GM19238 (cell line): ENCODE data around the gene SHISA4.

Experiments
- DNase-seq: peaks from one replicate; pipeline ENCODE4 v3.0.0; 2011; ENCODE audit warnings: low spot score; ENCODE audit not compliant: insufficient read length

The SHISA4 gene

DNA sequence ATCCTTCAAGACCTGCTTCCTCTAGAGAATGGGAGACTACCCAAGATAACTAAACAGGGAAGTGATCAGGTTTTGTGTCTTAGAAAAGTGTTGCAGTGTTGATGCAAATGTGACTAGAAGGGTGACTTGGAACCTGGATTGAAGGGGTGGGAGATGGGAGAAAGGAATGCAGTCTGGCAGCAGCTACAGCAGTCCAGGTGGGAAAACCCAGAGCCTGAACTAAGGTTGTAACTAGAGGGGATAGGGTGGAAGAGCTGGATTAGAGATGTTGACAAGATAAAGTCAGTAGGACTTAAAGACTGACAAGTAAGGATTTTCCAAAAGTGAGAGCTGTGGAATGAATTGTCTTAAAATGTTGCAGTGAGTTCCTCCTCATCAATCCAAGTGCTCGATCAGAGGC lies 7.1 kb upstream of the SHISA4 start:
- DNase-seq = no peak

GRCh38 chr1:201882665-201883132 lies 6.0 kb upstream of the SHISA4 start:
- no peak for DNase-seq

DNA sequence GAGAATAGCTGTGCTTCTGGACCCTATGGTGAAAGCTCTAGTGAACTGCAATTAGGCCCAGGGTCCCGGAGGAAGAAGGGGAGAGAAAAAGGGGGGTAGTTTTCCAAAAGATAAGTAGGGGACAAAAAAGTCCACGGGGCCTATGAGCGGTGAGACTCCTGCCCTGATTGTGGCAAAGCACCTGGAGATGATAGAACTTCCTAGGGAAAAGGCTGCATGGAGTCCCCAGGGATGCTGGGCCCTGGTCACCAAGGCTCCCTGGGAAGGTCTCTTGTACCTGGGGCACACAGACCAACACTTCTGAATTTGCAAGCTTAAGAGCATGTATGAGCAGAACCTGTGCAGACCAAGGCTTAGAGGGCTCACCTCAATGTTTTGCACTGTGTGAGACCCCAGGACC lies 5.4 kb upstream of the SHISA4 start:
- no peak for DNase-seq

DNA sequence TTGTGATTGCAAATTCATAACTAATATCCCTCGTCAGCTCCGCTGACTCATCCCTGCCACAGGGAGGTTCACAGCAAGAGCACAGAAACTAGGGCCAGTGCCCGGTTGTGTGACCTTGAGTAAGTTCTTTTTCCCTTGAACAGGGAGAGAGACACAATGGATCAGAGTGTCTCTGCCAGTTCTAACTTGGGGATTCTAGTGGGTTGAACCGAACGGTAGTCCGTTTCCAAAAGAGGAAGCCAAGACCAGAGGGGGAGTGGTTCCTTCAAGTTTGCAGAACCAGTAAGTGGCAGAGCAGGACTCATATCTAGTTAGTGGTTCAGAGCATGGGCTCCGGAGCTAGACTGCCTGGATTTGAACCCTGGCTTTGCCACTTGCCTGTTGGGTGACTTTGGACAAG lies 4.9 kb upstream of the SHISA4 start:
- no peak for DNase-seq

DNA sequence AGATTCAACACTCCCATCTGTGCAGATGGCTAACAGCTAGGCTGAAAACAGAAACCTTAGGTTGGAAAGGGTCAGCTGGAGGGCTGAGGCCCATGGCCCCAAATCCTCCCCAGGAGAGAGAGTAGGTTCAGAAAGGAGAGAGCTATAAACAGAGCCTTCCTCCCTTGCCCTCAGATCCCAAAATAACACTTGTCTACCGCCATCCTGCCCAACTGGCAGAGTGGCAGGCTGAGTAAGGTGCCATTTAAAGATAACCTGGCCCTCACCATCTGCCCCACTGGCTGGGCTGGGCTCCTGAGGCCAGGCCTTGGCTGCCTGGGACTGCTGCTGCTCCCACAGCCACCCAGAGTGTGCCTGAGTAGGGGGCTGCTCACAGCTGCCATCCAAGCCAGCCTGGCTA lies 4.3 kb upstream of the SHISA4 start:
- DNase-seq = no peak

DNA sequence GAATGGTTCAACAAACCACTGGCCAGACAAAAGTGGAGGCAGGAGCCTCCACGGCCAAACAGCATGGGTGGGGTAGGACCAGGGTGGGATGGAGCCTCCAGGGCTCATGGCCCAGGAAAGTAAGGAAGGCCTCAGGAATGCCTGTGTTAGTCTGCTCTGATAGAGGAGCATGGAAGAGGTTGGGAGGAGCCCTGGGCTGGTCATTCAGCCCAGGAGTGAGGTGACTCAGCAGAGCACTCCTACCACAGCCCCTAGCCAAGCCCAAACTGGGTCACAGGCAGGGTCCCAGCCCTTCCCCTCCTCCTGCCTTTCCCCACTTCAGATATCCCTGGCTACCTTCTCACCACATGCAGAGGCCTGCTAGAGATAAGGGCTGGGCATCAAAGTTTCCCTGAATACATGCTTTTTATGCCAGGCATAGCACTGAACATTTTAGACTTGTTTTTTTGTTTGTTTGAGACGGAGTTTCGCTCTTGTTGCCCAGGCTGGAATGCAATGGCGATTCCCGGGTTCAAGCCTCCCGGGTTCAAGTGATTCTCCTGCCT lies 3.1 kb upstream of the SHISA4 start:
- DNase-seq = no peak

DNA sequence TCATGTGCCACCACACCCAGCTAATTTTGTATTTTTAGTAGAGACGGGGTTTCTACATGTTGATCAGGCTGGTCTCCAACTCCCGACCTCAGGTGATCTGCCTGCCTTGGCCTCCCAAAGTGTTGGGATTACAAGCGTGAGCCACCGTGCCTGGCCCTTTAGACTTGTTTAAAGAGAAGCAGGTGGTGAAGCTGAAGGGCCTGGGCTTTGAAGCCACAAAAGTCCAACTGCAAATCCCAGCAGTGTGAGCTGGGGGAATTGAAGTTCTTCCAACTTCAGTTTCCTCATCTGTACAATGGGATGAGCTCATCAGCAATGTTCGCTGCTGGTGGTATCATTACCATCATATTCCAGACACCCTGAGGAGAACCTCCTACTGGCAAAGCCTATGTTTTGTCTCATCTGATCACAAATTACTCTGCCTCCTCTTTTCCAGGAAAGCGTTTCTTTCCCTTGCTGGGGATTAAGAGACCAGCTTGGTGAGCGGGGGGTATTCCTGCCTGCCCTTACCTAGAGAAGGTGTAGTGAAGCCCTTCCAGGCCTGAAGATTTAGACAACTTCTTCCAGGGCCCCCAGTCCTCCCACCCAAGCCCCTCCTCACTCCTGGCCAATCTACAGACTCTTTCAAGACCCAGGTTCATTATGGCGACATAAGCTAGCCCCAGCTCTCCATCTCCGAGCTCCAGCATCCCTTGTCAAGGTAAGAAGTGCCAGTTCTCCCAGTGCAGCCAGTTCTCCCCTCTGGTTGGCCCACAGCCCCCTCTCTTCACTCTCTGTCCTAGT lies 2.4 kb upstream of the SHISA4 start:
- no peak for DNase-seq

DNA sequence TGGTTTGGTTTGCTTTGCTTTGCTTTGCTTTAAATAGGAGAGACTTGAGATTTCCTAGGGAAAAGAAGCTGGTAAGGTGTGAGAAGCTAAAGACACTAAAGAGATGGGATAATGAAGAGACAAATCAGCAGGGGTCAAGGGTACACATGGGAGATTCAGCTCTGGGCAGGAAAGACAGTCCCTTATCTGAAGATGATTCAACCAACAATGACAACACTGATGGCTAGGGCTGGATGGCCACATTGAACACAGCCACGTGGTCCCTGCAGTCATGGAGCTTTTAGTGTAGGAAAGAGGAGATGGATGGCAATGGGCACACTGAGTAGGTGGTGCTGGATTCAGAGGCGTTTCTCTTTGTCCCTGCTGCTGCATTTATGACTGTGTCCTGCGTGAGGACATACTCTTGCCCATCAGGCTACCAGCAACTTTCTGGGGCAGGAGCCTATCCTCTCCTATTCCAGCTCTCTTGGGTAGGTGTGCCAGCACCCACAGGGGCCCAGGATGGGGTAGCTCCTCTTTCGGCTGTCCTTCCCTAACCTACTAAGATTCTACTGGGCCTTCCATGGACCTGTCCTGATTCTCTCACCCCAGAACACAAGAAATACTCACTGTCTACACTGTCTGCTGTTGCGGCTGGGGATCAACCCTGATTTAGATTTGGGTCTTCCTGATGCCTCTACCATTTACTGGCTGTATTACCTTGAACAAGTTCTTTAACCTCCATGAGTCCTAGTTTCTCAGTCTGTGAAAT lies 1.4 kb upstream of the SHISA4 start:
- no peak for DNase-seq

DNA sequence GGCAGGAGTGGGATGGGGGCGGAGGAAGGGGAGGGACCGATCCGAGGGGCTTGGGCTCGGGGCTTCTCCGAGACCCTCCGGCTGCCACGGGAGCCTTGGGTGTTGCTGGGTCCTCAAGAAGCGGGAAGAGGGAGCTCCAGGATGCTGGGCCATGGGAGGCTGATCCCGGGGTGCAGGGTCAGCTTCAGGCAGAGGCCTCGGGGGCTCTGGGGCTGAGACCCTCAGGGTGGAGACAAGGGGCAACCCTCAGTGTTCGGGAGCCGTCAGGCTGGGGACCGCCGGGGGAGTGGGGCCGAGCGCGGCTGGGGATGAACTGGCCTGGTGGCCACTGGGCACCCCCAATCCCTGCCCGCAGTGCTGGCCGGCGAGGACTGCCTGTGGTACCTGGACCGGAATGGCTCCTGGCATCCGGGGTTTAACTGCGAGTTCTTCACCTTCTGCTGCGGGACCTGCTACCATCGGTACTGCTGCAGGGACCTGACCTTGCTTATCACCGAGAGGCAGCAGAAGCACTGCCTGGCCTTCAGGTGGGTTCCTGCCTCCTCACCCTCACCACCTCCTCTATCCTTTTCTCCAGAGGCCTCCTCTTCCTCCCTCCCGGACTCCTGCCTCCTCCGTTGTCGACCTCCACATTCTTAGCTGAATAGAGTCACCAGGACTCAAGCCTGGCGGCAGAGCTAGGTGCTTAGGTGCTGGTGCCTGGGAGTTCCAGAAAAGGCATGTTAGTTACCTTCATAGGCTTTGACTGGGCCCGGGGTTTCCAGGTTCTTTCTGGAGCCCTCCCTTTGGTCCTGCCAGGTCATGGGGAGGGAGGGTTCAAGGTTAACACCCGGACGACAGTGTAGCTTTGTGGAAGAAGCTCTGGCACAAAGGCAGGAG lies 631 bp downstream of the SHISA4 start:
- no peak for DNase-seq

GRCh38 chr1:201890223-201890622 lies 1.5 kb downstream of the SHISA4 start:
- no peak for DNase-seq

DNA sequence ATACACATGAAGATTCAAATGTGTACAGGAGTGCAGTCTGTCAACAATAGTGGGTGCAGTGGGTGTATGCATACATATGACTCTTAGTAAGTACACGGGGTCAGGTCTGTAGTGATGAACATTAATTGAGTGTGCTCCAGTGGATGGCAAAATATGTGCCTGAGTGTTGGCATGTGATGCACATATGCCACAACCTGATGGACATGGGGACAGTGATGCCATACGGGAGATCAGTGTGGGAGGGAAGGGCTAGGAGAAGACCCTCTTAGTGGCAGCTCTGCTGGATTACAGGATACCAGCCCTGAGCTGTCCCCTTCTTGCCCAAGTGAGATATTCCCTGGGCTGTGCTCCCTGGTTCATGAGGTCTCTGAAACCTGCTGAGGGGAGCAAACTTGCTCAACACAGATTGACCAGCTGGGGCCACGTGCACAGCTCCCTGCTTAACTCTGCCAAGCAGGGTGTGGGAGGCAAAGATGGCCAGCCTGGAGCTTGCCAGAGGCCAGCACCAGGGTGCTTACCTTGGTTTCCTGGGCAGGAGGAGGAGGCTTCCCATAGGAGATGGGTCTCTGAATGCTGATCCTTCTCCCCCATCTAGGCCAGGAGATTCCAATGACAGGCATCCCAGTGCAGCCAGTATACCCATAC lies 2.2 kb downstream of the SHISA4 start:
- no peak for DNase-seq

GRCh38 chr1:201891451-201892045 lies 2.9 kb downstream of the SHISA4 start:
- DNase-seq = no peak

GRCh38 chr1:201892211-201892610 lies 3.5 kb downstream of the SHISA4 start:
- no peak for DNase-seq

- no peak for DNase-seq
Observed at GRCh38 chr1:201893431-201893830, 4.7 kb downstream of the SHISA4 start.

DNA sequence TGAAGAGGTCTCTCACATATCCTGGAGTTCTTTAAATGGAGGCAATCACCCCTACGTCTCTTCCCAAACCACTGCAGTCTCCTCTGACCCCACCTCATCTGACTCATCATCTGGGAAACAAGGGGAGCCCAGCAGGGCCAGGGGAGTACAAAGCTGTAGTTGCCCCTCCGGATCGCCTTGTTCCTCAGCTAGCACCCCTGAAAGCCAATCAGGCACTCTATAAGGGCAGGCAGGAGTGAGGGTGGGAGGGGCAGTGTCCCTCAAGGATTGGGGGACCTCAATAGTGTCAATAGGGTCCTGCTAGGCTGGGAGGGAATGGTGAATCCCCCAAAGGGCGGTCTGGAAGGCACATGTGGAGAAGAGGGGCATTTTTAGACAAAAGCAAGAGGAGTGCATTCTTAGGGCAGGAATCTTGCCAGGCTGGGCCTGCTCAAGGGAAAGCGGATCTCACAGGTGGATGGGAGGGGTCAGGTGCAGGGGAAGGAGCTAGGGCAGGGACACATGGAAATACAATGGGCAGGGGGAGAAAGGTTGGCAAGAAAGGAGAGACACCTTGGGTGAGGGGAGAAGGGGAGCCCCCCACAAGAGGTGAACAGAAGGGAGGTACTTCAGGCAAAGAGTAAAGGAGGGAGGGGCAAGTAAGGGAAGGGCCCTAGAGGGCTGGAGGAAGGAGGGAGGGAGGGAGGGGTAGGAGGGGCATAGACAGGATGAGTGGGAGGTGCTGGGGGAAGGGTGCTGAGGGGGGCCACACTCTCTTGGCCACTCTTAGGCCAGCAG lies 5.8 kb downstream of the SHISA4 start:
- no peak for DNase-seq

- no peak for DNase-seq
Observed at GRCh38 chr1:201895120-201895665, 6.5 kb downstream of the SHISA4 start.

DNA sequence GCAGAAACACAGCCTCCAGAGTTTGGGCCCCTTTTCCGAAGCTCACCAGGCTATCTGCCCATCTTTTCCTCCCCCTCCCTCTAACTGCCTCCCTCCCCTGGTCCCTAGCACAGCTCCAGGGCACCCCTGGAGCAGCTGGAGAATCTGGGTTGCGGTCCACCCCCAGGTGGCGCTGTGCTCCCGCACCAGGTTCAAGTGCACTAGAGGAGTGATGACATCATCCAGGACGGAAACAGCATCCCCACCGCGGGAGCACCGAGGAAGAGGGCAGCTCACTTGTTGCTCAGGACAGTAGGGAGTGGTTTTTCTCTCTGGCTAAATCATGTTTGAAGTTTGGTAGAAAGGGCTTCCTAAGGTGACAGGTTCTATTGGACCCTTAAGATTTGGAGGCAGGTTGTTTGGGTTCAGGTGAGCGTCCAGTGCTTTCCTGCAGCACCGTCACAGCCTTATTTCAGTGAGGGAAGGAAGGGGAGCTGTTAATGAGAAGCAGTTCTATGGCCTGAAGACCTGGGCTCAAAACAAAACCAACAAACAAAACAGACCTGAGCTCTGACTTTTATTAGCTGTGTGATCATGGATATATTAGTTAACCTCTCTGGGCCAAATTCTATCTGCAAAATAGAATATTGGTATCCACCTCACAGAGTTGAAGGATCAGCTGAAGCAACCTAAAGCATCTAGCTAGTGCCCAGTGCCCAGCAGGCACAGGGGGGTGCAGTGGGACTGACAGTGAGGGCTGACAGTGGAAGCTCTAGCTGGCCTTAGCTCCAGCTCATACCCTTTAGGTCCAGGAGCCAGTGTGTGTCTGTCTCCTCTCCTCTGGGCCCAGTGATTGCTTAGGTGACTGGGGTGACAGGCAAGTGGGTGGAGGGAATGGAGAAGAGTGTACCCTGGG lies 7.5 kb downstream of the SHISA4 start:
- peak; percentile 84 for DNase-seq

DNA sequence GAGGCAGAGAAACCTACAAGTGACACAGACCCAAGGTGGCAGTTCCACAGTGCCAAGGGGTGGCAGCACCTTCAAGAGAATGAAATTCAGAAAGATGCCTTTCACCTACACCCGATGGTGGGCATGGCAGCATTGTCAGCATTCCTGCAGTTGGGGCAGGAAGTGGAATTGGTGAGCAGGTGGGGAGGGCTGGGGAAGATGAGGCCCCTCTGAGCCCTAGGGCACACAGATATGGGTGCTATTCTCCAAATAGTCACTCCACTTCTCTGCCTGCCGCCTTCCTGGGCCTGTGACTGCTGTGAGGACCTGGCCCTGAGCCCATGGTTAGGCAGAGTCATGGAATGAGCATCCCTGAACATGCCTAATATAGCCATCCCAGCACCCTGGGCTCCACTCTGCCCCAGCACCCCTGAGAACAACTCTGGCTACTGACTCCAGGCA lies 8.3 kb downstream of the SHISA4 start:
- DNase-seq = no peak
